Stomach (tissue), 4 donors: Measurements from ENCODE around the gene ATP5F1D.

ENCODE experiments used
- POLR2AphosphoS5 ChIP-seq, 3 donors: sonication (generic); formaldehyde crosslinking; IDR thresholded peaks; one replicate each; pipeline ENCODE4 v1.6.1; 2016; ENCODE audit warnings: antibody characterized with exemption in 3 of 3
- TF ChIP-seq, protein P1 (sequence below), 7 experiments: fragments of 450-650 bp in 4 of 7; fragments of 200-600 bp in 3 of 7; sonication (generic) in 3 of 7; IDR thresholded peaks; one replicate each; pipeline ENCODE4 v1.5.1; 2016 to 2019; ENCODE audit warnings: antibody characterized with exemption in 7 of 7, control low read depth in 2 of 7, mild to moderate bottlenecking in 1 of 7

GRCh38 chr19:1283917-1284292, 42.4 kb downstream of the ATP5F1D start:
- TF ChIP-seq, protein P1, sequence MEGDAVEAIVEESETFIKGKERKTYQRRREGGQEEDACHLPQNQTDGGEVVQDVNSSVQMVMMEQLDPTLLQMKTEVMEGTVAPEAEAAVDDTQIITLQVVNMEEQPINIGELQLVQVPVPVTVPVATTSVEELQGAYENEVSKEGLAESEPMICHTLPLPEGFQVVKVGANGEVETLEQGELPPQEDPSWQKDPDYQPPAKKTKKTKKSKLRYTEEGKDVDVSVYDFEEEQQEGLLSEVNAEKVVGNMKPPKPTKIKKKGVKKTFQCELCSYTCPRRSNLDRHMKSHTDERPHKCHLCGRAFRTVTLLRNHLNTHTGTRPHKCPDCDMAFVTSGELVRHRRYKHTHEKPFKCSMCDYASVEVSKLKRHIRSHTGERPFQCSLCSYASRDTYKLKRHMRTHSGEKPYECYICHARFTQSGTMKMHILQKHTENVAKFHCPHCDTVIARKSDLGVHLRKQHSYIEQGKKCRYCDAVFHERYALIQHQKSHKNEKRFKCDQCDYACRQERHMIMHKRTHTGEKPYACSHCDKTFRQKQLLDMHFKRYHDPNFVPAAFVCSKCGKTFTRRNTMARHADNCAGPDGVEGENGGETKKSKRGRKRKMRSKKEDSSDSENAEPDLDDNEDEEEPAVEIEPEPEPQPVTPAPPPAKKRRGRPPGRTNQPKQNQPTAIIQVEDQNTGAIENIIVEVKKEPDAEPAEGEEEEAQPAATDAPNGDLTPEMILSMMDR (IDR thresholded peaks at IDR 0.05) = no peak
- no peak for TF ChIP-seq POLR2AphosphoS5 (IDR thresholded peaks at IDR 0.05)
